HG03520 (cell line): Measurements from ENCODE around the gene DNAH8.

Experiments
- ATAC-seq: cut with Tn5 transposase; IDR thresholded peaks from one replicate; pipeline ENCODE4 v1.9.1; 2021; ENCODE audit warnings: mild to moderate bottlenecking, moderate library complexity; ENCODE audit not compliant: unreplicated experiment

Gene DNAH8

GRCh38 chr6:39048481-39049399, 333.6 kb downstream of the DNAH8 start, which contains the start of gene GLP1R:
Gene GLP1R, plus strand, starts transcription at chr6:39048781. Its CDS starts 60 bp downstream, at chr6:39048841.
- no peak for ATAC-seq

- ATAC-seq: no peak
Measured at GRCh38 chr6:39049575-39050283, 334.6 kb downstream of the DNAH8 start.

DNA sequence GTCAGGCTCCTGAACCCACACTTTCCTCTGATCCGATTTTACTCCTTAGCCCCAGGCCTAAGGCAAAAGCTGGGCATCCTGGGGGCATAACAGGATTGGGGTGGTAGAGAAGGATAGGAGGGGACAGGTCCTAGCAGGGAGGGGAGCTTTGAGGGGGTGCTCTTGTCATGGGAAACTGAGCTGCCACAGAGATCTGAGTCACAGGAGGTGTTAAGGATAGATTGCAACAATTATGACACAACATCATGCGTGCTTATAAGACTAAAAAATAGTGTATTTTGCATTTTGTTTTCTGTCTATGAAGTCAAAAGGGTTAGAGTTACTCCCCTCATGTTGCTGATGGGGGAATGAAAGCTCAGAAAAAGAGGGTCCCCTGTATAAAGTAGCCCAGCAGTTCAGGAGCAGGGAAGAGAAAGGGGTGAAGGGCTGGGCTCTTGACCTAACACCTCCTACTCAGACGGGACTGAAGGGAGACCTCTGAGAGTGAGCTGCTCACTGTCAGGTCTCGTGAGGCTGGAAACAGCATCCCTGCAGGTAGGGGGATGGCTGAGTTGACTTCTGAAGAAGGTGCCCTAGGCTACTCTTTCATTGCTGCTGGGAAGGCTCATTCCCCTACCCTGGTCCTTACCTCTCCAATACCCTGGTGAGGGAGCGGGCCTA, 335.5 kb downstream of the DNAH8 start:
- ATAC-seq: no peak

DNA sequence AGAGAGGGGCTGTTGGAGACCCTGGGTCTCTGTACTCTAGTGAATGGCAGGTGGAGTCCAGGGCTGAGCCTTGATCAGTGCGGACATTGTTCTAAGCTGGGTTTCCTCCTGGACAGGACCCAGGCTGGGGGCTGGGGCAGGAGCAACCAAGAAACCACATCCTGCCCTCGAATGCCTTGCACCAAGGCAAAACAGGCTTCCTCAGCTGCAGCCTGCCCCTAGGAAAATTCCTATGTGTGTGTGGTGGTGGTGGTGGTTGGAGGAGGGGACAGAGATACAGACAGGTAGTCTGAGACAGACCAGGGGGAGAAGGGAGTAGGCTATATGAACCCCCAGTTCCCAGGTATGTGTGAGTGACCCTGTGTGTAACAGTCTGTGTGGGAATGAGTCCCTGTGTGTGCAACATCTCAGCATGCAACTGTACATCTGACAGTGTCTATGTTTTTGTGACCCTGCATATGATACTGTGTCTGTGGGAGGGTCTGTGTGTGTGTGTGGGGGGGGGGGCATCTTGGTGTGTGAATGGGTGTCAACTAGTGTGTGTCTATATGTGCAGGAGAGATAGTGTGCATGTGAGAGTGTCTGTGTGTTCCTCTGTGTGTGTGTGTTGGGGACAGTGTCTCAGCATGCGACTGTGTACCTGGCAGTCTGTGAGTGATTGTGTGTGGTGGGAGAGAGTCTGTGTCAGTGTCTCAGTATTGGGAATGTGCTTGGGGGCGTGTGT, 336.4 kb downstream of the DNAH8 start:
- ATAC-seq: no peak

GRCh38 chr6:39053016-39053624, 338.0 kb downstream of the DNAH8 start:
- no peak for ATAC-seq

DNA sequence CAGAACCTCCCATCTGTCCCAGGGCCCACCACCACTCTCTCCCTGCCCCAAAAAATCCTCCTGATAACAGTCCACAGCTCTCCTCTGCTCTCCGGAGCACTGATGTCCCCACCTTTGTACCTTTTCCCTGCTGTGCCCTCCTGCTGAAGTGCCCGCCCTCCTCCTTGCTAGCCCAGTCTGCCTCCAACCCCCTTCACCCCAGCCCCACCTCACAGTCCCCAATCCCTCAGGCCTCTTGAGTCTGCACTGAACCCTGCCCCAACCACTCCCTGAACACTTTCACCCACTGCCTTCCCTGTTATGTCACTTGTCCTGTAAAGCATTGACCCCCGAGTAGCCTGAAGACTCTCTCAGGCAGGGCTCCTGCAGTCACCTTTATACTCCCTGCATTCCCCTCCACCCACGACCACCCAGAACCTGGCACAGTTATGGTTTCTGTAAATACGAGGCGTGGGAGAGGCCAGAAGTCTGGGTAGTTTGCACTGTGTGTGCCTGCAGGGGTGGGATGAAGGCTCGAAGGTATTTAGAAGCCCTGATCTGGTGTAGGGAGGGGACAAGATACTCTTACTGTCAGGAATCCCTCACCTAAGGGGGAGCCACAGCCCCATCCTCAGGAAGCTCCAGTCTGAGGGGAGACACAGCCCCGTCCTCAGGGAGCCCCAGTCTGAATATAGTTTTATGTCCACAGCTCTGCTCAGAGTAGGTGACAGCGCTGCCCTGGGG, 338.9 kb downstream of the DNAH8 start:
- no peak for ATAC-seq

DNA sequence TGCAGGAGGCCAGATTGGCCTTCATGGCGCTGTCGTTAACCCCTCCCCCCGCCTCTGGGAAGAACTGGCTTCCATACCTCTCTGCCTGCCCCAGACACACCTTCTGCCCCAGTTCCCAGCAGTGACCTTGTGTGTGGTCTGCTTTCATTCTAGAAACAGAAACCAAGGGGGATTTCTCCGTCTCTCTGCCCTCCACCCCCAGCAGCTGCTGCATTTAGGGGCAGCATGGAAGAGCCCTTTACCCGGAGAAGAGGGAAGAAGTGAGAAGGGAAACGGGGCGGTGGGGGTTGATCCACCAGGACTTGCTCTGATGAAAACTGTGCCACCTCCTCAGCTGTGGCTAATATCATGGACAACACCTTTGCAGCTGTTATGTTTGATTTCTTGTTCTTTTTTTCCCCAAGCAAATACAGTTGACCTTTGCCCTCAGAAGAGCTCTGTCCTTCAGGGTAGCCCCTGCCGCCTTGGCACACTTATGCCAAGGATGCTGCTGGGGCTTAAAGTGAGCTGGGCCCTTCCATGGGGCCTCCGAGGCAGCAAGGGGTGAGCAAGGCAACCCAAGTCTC, 339.5 kb downstream of the DNAH8 start:
- ATAC-seq: no peak

DNA sequence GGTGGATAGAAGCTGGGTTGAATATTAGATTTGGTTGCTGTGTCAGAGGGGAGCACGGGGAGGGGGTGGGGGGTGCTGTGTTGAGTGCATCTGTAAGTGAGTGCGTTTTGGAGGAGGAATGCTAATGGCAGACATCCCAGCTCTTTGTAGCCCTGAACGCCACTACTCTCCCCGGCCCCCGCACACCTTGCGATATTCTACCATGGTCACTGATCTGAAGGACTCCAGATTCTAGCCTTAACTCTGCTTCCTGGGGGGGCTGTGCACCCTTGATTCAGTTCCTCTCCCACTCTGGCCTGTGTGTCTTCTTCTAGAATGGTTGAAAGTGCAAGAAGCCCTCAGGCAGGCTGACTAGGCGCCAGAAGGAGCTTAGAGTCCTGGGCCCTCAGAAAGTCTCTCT, 340.6 kb downstream of the DNAH8 start:
- ATAC-seq: no peak

- no peak for ATAC-seq
Measured at GRCh38 chr6:39056191-39056590, 341.1 kb downstream of the DNAH8 start.

GRCh38 chr6:39056681-39057080, 341.6 kb downstream of the DNAH8 start:
- ATAC-seq: no peak

- no peak for ATAC-seq
Measured at GRCh38 chr6:39057251-39058155, 342.4 kb downstream of the DNAH8 start.

DNA sequence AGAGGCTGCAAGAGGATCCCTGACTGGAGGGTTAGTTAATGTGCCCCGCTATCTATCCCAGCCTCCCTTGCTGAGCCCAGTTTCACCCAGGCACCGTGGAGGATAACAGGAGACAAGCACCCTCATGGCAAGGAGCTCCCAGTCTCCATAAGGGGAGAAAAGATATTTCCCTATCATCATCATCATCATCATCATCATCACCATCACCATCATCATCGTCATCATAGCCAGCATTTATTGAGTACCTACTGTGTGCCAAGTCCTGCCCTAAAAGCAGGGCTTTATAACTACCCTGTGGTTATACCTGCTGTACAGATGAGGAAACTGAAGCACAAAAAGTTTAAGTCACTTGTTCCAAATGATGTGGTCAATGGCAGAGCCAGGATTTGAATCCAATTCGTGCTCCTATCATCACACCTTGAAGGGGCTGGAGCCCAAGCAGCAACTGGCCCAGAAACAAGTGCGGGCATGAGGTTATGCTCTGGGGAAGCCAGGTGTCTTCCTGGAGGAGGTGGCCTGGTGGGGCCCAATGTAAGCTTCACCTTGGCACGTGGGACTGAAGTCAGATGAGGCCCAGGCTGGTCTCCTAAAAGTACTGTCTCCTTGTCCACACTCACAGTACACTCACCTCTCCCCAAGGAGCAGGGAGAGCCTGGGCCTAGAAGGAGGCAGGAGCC, 343.5 kb downstream of the DNAH8 start:
- no peak for ATAC-seq

- ATAC-seq: no peak
Measured at GRCh38 chr6:39059496-39060310, 344.6 kb downstream of the DNAH8 start.

GRCh38 chr6:39060467-39061160, 345.5 kb downstream of the DNAH8 start:
- no peak for ATAC-seq

DNA sequence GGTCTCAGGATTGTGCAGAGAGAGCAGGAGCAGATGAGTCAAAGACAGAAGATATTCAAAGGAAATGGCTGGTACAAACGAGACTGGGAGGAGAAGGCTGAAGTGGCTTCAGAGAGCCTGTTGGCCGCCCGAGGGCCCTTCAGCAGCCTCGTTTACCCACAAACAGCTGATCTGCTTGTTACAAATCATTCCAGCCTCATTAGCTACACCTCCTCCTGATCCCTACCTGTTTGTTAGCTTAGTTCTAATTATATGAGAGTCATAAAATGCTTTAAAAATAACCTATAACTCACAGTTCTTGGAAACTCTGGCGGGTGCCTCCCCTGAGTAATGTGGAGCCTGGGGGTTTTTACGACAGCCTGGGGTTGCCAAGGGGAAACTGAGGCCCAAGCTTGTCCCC, 346.1 kb downstream of the DNAH8 start:
- no peak for ATAC-seq

- ATAC-seq: no peak
Measured at GRCh38 chr6:39061588-39061987, 346.5 kb downstream of the DNAH8 start.
